Body of pancreas (tissue), 4 donors: ENCODE results near the gene WDR49.

ENCODE experiments used
- CTCF ChIP-seq, 7 experiments: fragments of 450-650 bp in 4 of 7; fragments of 200-600 bp in 3 of 7; sonication (generic) in 3 of 7; IDR thresholded peaks; one replicate each; pipeline ENCODE4 v1.5.1; 2016 to 2019; ENCODE audit warnings: antibody characterized with exemption in 7 of 7
- POLR2A ChIP-seq, 3 donors: fragments of 450-650 bp; IDR thresholded peaks; one replicate each; pipeline ENCODE4 v1.6.1; 2016; ENCODE audit warnings: antibody characterized with exemption in 3 of 3, mild to moderate bottlenecking in 2 of 3

GRCh38 chr3:167493244-167493643, 160.5 kb downstream of the WDR49 start:
- TF ChIP-seq CTCF (IDR thresholded peaks at IDR 0.05): peak; percentile 42 to 97 (median 84)
- no peak for TF ChIP-seq POLR2A (IDR thresholded peaks at IDR 0.05)
